Measurements from ENCODE around the gene ZNF652. TPM values are rescaled to one million over a fixed set of nuclear protein-coding genes. Genes with fewer than 3 reads are reported as not detected.
"Not testable (repeated sequence)": the region's sequence is repeated elsewhere in the genome, so short reads cannot be mapped to it uniquely, and the experiment has no call there.

ZNF652 gene
- total RNA-seq, 1 donor from 2014 or later: 23.0 TPM

DNA sequence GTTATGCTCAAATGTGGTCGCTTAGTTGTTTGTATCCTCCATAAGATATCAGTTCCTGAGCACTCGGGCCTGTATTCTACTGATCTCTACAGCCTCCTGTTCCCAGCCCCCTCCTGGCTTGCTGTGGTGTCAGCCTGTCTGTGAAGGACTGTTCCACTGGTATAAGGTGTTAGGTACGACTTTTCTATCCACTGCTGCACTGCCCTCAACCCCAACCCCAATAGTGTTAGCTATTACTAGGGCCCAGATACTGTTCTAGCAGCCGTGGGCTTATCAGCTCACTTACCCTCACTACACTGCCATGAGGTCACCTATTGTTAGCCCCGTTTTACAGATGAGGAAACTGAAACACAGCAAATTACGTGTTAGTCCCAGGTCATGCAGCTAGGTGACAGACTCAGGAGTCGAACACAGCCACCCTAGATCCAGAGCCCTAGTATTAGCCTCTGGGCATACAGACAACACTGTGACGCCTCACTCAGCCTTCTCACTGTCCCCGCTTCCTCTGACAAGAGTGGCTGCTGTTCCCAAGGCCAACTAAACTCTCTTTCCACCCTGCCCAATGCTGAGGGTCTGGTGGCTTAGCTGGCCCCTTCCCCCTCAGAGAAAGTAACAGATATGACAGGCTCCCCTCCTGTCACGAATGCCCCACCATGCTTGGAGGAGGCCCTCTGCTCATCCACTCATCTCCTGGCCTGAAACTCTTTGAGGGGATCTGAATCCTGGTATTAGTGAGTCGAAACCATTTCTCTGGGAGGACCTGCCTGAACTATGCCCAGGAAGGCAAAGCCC is 25.6 kb upstream of the ZNF652 start:
- no peak for DNase-seq (ENCODE audit: extremely low read depth, low read depth, low spot score)

DNA sequence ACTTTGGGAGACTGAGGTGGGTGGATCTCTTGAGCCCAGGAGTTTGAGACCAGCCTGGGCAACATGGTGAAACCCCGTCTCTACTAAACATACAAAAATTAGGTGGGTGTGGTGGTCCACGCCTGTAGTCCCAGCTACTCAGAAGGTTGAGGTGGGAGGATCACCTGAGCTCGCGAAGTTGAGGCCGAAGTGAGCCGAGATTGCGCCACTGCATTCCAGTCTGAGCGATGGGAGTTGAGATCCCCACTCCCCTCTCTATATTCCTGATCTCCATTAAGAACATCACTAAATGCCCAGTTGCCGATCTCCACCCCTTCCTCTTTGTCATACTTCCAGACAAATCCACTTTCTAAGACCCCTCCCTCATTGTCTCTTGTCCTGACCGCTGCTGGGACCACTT is 24.3 kb upstream of the ZNF652 start:
- no peak for DNase-seq (ENCODE audit: extremely low read depth, low read depth, low spot score)

DNA sequence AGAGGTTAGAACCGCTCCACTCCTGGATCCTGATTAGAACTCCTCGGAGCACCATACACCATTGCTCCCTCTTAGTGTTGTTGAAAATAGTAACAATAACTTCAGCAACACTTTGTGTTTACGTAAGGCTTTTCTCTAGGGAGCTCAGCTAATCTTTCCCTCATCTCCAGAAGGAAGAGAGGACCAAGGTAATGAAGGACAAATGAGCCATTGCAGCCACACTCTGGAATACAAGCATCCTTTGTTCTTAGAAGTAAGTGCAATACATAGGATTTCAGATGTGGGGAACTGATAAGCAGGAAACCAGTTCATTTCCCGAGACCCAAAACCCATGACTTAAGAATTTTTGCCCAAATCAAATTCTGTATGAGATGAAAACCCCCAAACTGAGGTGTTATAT is 22.9 kb upstream of the ZNF652 start:
- DNase-seq (ENCODE audit: extremely low read depth, low read depth, low spot score): no peak

DNA sequence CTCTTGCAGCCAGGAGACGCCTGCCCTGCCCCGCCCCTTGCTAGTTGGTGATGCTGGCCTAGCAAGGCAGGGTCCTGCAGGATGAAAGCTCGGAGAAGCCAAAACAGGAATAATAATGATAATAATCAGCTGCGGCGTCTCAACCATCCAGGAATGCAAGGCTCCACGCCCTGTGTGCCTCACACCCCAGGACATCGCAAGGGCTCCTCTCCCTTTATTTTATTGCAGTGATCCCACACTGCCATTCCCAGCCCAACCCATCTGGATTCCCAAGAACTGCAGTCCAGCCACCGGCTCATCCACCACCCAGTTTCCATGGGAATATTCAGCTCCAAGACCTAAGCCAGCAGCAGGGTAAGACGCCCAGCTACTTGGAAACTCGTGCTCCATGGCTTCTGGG is 21.0 kb upstream of the ZNF652 start:
- no peak for DNase-seq (ENCODE audit: extremely low read depth, low read depth, low spot score)

DNA sequence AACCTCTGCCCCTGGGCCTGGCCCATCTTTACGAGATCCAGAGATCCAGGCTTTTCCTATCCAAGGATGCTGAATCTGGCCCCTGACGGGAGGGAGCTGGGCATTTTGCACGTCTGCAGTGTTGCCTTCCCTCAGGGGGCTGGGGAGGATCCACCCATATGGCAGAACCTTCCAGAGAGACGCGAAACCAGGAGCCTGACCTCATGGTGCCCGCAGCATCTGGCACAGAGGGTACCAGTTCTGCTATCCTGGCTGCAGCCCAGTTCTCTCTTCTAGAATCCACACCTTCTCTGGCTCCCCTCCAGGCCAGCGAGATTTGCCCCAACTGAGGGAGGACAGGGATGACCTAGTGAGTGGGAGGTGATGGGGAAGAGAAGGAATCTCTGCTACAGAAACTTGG is 20.5 kb upstream of the ZNF652 start:
- no peak for DNase-seq (ENCODE audit: extremely low read depth, low read depth, low spot score)

DNA sequence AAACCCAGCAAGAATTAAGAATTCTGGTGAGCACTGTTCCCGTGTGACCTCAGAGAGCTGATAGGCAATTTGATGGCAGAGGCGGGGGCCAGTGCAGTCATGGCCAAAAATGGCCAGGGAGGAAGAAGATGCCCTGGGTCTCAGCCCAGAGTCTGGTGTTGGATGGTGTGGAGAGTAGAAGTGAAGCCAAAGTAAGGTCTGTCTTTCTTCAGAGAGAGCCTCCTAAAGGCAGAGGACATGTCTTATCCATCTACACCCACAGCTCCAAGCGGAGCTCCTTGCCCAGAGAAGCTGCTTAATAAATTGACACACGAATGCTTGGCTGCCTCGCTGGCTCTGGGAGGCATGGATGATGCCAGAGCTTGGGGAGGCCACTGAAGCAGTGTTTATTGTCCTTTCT is 19.7 kb upstream of the ZNF652 start:
- DNase-seq (ENCODE audit: extremely low read depth, low read depth, low spot score): no peak

DNA sequence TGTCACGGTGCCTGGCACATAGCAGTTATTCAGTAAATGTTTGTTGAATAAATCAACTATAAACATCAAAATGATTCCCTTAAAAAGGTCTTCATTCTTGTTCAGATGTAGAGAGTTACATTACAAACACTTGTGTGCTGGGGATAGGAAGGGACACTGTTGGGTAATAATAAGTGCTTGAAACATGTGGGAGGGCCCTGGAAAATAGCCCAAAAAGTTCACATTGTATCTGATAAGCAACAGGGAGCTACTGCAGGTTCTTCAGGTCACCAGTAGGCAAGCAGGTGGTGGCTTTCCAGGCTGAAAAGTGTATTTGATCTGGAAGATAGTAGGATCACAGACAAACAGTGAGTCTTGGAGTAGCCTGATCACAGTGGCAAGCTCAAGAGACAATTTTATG is 19.0 kb upstream of the ZNF652 start:
- no peak for DNase-seq (ENCODE audit: extremely low read depth, low read depth, low spot score)

DNA sequence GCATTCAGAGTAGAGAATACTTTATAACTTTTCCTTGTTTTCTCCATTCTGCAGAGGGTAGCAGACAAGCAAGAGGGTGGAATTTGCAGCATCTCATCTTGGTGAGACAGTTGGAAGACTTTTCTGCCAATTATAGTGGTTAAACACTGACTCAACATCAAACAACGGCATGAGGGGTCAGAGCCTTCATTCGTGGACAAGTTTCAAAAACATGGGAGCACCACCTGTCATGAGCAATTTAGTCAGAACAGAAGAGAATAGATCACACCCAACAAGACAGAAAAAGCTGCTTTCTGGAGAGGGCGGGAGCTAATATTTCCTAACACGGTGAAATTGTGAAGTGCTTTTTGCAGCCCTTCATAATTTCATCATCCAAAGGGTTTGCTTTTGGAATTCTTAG is 17.9 kb upstream of the ZNF652 start:
- no peak for DNase-seq (ENCODE audit: extremely low read depth, low read depth, low spot score)

DNA sequence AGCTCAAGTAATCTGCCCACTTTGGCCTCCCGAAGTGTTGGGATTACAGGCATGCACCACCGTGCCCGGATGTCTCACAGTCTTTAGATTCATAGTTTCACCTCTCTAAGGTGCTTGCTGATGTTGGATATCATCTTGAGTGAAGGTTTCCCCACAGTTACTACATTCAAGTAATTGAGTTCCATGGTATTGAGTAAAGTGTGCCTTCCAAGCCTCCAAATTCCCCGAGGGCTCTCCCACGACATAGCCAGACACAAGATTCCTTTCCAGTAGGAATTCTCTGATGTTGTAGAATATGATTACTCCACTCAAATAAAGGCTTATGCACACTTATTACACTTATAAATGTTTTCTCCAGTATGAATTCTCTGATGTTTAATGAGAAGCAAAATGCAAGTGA is 16.3 kb upstream of the ZNF652 start:
- no peak for DNase-seq (ENCODE audit: extremely low read depth, low read depth, low spot score)

DNA sequence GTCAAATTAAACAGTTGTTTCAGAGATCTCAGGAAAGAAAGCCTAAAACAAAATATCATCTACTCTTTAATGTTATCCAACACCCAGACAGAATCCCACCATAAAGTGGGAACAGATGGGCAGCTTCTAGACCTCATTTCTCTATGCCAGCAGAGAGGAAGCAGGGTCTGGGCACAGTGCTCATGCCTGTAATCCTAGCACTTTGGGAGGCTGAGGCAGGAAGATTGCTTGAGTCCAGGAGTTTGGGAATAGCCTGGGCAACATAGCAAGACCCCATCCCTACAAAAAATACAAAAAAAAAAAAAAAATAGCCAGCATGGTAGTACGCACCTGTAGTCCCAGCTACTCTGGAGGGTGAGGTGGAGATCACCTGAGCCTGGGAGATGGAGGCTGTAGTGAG is 13.5 kb upstream of the ZNF652 start:
- no peak for DNase-seq (ENCODE audit: extremely low read depth, low read depth, low spot score)

DNA sequence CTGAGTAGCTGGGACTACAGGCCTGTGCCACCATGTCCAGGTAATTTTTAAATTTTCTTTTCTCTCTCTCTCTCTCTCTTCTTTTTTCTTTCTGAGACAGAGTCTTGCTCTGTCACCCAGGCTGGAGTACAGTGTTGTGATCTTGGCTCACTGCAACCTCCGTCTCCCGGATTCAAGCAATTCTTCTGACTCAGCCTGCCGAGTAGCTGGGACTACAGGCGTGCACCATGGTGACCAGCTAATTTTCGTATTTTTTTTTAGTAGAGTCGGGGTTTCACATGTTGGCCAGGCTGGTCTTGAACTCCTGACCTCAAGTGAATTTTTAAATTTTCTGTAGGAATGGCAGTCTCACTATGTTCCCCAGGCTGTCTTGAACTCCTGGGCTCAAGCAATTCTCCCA is 11.1 kb upstream of the ZNF652 start:
- no peak for DNase-seq (ENCODE audit: extremely low read depth, low read depth, low spot score)

DNA sequence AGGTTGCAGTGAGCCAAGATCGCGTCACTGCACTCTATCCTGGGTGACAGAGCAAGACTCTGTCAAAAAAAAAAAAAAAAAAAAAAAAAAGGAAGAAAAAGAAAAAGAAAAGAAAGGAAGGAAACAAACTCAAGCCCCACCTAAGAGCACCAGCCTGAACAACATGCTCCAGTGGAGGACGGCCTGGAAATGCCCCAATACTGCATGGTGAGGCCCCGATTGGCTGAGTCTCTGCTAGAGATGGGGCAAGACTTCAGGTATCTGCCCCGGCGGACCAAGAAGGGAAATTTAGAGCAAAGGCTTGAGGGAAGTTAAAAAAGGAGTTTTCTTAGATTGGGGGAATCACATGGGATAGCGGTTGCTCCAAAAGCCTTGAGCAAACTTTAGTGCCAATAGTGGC is 10.4 kb upstream of the ZNF652 start:
- DNase-seq (ENCODE audit: extremely low read depth, low read depth, low spot score): no peak

DNA sequence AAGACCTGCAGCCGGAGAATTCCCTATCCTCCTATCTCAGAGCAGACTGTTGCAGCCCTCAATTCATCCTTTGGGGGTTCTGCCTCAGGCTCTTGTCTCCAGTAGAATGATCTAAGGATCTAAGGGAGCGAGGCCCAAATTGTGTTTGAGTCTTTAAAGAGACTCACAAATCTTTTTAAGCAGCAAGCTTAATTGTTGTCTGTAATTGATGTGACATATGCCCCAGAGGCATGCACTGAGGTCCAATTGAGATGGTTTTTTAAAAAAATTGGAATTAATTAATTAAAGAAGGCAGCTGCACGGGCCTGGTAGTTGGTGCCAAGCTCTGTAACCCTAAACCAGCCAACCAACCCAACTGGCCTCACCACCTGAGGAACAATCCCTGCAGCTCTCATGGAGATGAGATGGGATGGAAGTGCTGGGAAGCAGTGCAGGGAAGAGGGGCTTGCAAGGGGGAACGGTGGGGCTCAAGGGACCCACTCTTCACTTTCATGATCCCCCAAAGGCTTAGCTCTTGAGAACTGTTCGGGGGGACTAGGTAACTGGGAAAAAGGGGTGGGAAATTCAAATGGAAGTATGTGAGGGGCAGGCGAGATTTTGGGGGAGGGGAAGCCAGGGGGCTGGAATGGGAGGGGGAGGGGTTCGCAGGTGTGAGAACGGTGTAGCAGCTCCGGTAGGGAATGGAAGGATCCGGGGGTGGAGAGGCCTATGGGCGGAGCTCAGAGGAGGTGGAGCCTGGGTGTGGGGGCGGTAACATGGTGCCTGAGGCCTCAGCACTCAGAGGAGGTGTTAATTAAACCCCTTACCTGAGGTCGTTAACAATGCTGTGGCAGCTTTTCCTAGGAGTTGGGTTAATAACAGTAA is 9.2 kb upstream of the ZNF652 start:
- DNase-seq (ENCODE audit: extremely low read depth, low read depth, low spot score): no peak

DNA sequence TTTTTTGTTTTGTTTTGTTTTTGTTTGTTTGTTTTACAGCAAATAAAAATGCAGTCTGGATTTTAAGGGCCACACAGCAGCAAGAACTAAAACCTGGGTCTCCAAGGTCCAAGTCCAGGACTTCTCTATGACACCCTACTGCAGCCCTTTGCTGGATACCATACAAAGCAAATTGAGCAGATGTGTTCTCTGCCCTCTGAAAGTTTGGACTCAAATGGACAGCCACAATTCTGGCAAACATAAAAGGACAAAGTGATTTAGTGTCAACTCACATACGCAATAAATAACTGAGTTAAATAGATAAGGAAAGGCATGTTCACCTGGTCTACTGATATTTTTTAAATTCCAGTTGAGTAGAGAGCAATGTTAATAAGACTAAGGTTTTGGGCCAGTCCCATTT is 7.7 kb upstream of the ZNF652 start:
- DNase-seq (ENCODE audit: extremely low read depth, low read depth, low spot score): no peak

DNA sequence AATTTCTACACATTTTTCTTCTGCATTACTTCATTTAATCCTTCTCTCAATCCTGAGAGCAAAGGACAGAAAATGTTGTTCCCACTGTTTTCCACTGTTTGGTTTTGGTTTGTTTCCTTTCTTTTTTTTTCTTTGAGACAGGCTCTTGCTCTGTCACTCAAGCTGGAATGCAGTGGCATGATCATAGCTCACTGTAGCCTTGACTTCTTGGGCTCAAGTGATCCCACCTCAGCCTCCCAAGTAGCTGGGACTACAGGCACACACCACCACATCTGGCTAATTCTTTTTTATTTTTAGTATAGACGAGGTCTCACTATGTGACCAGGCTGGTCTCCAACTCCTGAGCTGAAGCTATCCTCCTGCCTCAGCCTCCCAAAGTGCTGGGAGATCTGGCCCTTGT is 7.0 kb upstream of the ZNF652 start:
- DNase-seq (ENCODE audit: extremely low read depth, low read depth, low spot score): no peak

DNA sequence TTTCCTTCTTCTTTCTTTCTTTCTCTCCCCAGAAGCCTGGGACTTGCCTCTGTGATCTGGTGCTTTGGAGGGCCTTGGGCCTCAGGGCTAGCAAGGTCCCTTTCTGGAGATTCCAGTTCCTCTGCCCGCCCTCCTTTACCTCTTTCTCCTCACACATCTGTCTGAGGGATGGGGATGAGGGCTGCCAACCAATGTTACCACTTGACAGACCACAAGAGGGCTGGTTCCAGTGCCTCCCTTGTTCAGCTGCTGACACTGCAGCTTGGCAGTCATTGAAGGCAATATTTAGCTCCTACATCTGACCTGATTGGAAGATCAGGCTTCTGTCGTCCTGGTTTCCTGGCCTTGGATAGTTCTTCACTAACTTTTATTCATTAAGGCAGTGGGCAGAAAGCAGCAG is 3.6 kb upstream of the ZNF652 start:
- DNase-seq (ENCODE audit: extremely low read depth, low read depth, low spot score): no peak

DNA sequence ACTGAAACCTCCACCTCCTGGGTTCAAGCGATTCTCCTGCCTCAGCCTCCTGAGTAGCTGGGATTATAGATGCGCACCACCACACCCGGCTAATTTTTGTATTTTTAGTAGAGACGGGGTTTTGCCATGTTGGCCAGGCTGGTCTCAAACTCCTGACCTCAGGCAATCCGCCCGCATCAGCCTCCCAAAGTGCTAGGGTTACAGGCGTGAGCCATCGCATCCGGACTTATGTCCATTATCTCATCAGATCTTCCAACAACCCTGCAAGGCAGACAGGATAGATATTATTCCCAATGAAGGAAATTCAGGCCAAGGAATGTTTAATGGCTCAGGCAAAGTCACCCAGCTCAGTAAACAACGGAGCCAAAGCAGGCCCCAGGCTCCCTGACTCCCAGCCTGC is 3.1 kb upstream of the ZNF652 start:
- not testable (repeated sequence) for DNase-seq (ENCODE audit: extremely low read depth, low read depth, low spot score)

DNA sequence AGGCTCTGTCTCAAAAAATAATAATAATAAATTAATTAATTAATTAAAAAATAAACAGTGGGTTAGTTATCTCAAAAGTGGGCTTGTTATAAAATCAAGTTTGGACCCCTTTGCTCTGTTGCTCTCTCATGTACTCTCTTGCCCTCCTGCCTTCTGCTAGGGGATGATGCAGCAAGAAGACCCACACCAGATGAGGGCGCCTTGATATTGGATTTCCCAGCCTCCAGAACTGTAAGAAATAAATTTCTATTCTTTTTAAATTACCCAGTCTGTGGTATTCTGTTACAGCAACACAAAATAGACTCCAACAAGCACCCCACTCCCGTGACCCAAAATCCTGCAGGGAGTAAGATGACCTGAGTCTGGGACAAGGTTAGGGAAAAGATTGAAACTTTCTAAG is 2.1 kb upstream of the ZNF652 start:
- no peak for DNase-seq (ENCODE audit: extremely low read depth, low read depth, low spot score)

DNA sequence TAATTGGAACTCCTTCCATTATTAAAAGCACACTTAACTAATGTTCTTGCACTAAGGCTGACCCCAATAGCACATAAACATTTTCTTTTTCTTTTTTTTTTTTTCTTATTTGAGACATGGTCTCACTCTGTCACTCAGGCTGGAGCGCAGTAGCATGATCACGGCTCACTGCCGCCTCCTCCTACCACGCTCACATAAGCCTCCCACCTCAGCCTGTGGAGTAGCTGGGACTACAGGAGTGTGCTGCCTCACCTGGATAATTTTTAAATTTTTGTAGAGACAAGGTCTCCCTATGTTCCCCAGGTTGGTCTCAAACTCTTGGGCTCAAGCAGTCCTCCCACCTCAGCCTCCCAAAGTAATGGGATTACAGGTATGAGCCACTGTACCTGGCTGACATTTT is 1.2 kb upstream of the ZNF652 start:
- DNase-seq (ENCODE audit: extremely low read depth, low read depth, low spot score): no peak

DNA sequence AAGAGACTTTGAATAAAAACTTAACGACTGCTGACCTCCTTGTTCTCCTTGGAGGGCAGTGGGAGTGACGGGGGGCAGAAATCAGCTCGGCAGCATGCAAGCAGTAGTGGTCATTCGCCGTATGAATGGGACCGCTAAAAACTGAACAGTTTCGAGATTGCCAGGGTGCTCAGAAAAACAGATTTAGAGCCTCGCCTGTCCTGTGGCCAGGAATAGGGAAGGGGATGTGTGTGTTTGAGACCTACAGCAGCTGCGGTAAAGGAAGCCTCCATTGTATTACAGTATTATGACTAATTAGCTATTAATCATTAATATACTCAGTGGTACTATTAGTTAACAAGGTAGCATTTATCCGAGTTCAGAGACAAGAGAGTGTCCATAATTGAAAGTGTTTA is 670 bp upstream of the ZNF652 start:
- no peak for DNase-seq (ENCODE audit: extremely low read depth, low read depth, low spot score)

DNA sequence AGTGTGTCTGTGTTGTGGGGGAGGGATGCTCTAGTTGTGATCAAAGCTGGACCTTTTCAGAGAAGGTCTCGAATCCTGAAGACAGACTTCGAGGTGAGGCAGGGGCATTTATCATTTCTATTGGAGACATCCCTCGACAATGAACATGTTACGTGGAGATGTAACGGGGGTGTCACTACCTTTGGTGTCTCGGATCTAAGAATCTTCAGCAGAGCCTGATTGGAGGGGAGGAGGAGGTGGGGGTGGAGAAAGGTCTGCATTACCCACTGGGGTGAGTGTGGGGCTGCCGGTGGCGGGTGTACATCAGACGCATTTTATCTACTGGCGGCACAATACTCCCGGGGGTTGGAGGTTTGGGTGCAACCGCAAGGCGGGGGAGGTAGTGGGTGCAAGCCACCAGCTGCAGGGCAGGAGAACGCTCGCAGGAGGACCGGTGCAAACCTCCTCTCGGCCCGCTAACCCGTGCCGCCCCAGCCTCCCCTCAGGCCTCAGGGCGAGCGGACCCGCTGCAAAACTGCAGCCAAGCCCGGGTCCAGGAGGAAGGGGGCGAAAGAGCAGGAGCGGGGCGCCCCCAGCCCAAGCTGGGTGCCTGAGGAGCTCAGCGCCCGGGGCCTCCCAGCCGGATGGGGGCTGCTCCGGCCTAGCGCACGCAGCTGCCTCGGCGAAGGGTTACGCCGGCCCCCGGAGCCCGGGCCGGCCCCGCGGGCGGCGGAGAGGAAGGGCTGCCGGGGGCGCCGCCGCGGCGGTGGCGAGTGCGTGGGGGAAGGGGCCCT is 735 bp downstream of the ZNF652 start:
- no peak for DNase-seq (ENCODE audit: extremely low read depth, low read depth, low spot score)

DNA sequence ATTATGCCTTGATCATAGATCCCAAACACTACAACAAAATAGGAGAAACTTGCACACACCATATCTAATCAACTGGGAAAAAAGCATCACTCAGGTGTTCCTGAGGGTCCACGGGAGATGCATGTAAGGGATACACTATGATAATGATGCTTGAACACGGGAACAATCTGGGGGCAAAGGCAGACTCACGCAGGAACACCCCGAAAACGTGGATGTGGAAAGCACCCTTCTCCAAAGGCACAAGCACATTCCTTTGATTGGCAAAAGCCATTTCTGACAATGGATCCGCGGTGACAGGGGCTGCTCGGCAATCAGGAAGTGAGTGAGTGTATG is 1.3 kb downstream of the ZNF652 start:
- DNase-seq (ENCODE audit: extremely low read depth, low read depth, low spot score): no peak
